Embryonic facial prominence (tissue), 1 donor: ENCODE results near the gene JAK3.

Source experiments
- DNase-seq: peaks from one replicate; pipeline ENCODE4 v3.0.0-alpha.2; 2016; ENCODE audit errors: extremely low spot score

JAK3 gene

GRCh38 chr19:17840019-17840418, 7.8 kb downstream of the JAK3 start:
- DNase-seq: no peak

DNA sequence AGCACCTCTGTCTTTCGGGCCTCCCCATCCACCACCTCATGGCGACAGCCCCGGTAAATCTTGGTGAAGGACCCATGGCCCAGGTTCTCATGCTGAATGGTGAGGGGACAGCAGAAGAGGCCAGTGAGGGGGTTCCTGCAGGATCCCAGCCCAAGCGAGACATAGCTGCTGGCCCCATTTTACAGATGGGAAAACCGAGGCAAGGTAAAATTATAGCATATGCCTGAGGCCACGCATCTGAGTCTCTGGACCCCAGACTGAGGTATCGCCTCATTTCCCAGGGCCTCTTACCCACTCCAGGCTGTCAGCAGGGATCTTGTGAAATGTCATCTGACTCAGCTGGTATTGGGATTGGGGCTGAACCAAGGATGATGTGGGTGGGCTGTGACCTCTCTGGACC, 9.8 kb downstream of the JAK3 start:
- DNase-seq: no peak

DNA sequence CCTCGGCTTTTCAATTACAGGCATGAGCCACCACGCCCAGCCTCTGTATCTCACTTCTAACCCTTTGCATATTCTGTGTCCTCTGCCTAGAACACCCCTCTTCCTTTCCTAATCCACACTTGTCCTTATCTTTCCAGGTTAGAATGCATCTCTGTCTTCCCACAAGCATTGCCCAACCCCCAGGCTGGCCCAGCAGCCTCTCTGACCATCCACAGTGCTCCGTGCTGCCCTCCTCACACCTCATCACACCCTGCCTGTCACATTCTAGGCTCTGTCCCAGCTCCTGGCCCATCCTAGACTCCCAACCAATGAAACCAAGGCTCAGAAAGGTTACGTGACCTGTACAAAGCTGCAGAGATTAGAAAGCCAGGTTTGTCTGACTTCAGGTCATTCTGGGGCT, 11.3 kb downstream of the JAK3 start:
- DNase-seq: no peak

DNA sequence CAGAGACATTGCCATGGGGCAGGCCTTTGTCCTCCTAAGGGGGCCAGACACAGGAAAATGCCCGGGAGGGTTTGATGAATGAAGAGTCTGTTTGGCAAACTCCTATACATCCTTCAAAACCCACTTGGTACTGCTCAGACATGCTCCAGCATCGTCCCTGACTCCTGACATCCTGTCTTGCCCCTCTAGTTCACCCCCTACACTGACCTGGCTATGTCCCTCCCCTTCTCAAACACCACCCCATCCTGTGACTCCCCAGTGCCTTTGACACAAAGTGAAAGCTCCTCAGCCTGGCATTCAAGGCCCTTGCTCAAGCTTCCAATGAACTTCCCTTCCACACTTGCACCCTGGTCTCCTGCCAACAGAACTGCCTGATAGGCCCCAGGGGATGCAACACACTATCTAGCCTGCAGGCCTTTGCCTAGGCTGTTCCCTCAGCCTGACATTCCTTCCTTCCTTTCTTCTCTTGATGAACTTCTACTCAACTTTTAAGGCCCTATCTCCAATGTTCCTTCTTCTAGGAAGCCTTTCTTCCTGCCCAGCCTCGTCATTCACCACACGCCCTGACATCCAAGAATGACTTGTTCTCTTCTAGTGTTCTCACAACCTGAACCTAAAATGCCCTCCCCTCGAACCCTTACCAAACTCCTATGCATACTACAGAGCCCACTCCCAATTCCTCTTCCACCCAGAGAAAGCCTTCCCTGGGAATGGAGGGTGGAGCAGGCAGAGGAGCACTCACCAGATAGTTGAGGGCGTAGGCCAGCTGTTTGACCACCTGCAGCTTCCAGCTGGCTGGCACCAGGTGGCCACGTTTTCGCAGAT, 12.4 kb downstream of the JAK3 start:
- no peak for DNase-seq

DNA sequence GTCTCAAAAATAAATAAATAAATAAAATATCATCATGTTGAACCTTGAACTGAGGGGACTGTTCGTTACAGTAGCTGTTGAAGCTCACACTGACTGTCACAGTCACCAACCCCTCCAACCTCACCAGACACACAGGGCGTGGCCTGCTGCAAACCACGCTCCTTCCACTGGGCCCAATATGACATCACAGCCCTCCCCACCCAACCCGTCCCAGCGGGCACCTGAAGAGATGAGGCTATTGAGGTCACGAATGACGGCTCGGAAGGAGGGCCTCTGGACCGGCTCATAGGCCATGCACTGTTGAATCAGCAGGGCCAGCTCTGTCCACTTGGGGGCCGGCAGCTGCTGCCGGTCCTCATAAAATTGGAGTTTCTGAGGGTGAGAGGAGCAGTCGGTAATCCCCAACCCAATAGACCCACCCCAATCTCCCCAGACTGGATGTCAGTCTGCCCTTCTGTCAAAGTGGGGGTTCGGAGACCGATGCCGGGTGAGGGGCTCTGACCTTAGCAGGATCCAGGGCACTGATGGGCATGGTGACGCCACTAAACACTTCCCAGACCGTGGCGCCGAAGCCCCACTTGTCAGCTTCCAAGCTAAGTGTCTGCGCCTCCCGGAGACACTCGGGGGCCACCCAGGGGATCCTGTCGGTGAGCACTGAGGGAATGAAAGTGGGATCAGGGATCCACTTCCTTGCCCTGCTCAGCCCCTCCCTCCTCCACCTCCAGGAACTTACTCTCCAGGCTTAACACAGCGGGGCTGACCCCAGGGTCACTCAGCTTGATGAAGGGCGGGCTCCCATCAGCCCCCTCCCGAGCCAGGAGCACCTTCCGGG, 13.2 kb downstream of the JAK3 start:
- no peak for DNase-seq

DNA sequence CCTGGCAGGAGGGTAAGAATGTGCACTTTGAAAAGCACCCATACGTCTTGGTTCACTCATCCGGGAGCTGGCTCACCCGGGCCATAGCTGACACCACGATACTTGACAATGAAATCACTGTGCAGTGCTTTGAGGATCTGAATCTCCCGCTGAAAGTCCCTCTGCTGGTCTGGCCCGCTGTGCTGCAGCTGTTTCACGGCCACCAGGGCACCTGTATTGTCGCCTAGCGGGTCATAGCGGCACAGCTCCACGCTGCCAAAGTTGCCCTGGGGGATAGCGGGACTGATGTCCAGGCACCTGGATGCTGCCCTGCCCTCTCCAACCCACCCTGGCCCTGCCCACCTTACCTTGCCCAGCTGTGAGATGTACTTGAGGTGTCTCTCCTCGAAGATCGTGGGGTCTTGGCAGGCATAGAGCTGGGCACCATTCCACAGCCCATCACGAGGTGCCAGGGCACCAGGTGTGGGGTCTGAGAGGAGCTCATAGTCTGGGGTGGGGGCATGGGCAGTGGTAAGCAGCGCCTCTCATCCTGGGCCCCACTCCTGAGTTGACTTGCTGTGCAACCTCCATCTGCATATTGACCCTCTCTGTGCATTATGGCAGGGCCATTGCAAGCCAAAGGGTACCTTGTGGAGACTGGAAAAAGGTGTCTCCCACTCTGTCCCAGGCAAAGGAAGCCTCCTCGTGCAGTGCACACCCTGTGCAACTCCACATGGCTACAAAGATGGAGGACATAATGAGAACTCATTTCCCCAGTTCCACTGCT, 15.2 kb downstream of the JAK3 start:
- DNase-seq: no peak

- DNase-seq: no peak
These were observed 16.3 kb downstream of the JAK3 start for GRCh38 chr19:17831419-17831888.

DNA sequence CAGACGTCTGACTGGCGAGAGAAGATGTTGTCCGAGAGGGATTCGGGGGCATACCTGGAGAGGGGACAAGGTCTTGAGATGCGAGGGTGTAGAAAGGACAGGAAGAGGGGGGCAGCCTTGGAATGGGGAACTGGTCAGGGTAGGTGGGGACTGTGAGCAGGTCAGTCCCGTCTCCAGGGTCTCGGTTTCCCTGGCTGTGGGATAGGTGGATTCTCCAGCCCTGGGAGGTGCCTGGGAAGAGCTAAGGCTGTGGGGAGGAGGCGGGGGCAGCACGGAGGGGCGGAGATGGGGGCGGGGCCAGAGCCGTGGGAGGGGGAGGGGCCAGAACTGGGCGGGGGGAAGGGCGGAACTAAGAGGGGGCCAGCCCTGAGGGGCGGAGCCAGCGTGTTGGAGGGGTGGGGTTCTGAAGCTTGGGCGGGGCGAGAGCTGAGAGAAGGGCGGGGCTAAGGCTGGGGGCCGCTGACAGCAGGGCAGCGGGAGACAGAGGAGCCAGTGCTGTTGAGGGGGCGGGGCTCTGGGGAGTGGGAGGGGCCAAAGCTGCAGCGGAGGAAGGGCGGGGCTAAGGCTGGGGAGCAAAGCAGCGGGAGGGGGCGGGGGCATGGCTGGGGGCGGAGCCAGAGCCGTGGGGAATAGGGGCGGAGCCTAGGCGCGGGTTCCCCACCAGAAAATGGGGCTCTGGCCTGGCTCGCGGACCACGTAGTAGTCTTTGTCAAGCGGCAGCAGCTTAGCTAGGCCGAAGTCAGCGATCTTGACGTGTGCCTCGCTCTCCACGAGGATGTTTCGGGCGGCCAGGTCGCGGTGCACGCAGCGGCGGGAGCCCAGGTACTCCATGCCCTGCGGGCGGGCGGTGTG, 17.0 kb downstream of the JAK3 start:
- peak; percentile 68 for DNase-seq

DNA sequence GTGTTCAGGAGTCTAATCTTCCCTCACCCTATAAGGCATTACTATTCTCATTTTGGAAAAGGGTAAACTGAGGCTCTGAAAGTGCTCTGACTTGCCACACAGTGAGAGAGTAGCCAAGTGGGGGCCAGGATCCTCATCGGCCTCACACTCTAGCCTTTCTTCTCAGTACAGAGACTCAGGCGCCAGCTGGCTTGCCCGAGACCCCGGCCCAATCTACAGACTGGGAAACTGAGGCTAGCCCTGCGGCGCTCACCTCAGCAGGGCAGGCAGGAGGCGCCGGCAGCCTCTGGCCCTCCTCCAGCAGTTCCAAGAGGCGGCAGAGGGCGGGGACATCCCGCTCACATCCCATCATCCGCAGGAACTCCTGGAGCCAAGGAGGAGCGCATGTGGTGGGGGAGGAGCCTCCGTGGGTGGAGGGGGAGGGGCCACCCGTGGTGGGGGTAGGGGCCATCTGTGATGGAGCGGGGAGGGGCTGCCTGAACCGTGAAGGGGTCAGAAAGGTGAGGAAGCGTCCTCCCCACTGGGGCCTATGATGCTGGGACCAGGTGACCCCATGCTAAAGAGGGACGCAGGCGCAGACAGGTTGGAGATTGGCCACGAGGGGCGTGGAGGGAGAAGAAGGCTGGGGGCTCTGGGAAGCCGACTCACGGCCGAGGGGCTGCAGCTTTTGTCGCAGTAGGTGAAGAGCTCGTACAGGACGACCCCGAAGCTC, 17.8 kb downstream of the JAK3 start:
- DNase-seq: no peak

DNA sequence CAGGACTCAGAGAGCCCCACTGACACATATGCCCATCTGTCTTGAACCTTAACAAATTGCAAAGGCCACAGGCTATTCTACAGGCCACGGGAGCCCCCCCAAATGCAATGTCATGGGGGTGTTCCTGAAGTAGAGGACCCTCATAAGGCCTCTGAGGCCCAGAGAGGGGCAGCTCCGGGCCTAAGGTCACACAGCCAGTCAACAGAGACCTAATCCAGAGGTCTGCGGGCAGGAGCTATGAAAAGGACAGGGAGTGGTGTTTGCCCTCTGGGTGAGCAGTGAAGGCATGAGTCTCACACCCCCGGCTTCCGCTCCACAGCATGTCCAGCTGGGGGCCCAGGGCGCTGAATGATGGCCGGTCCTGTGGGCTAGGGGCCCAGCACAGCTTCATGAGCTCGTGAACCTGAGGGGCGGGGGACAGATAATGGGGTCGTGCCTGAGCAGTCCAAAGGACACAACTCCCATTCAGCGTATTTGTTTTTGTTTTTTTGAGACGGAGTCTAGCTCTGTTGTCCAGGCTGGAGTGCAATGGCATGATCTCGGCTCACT, 21.2 kb downstream of the JAK3 start:
- no peak for DNase-seq

DNA sequence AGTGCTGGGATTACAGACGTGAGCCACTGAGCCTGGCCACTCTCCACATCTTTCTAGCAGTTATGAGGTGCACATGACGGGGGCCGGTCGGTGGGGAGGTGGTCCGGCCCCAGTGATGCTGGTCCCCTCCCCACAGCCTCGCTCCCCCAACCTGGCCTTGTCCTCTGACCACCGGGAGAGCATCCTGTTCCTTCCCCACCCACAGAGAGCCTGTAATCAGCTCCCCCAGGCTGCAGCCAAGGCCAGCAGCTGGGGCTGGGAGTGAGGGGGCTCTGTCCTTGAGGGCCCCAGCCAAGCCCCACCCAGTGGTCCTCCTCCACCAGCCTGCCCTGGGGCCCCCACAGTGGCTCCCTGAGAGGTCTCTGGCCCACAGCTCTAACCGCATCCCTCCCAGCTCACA, 23.4 kb downstream of the JAK3 start:
- no peak for DNase-seq

DNA sequence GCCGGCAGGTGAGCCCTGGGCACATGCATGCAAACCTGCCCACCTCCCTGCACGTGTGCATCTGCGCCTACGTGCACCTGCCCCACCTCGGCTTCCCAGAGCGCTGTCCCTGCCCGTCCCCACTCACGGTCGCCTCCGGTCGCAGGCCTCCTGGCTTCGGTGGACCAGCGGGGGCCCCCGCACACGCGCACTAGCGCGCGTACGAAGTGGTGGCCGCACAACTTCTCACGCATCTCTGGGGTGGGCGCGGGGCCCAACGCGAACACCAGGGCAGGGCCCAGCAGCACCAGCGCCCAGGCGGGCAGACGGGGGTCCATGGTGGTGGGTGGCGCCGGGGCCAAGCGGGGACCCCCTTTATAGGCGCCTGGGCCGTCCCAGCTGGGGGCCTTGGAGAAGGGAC, 26.6 kb downstream of the JAK3 start, which contains the start of gene INSL3:
TSS of gene INSL3 (minus strand) at position 330 of the 400 bp plus-strand sequence. CDS start at position 317, 13 bp downstream.
- no peak for DNase-seq

GRCh38 chr19:17817668-17818363, 30.0 kb downstream of the JAK3 start:
- DNase-seq: no peak

DNA sequence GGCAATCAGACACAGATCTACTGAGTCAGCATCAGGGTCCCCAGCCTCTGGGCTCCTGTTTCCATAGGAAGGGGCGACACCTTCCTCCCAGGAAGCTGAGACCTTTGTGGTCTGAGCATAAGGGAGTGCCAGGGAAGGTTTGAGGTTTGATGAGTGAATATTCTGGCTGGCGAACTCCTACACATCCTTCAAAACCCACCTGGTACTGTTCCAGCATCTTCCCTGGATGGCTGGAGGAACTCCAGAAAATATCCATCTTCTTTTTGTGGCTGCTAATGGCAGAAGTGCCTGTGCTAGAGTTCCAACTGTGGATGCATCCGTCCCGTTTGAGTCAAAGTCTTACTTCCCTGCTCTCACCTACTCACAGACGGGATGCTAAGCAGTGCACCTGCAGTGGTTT, 35.7 kb downstream of the JAK3 start:
- no peak for DNase-seq

DNA sequence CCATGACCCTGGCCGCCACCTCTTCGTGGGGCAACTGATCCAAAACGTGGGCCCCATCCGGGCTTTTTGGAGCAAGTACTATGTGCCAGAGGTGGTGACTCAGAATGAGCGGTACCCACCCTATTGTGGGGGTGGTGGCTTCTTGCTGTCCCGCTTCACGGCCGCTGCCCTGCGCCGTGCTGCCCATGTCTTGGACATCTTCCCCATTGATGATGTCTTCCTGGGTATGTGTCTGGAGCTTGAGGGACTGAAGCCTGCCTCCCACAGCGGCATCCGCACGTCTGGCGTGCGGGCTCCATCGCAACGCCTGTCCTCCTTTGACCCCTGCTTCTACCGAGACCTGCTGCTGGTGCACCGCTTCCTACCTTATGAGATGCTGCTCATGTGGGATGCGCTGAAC, 36.1 kb downstream of the JAK3 start:
- no peak for DNase-seq

GRCh38 chr19:17811103-17811502, 36.7 kb downstream of the JAK3 start:
- no peak for DNase-seq

GRCh38 chr19:17807731-17808316, 40.0 kb downstream of the JAK3 start:
- no peak for DNase-seq

- no peak for DNase-seq
These were observed 40.8 kb downstream of the JAK3 start for GRCh38 chr19:17806945-17807344.

GRCh38 chr19:17805427-17805826, 42.4 kb downstream of the JAK3 start:
- no peak for DNase-seq
